ENCODE results near the gene RUBCNL. TPM values are rescaled to one million over a fixed set of nuclear protein-coding genes. Genes with fewer than 3 reads are reported as not detected.
A peak's percentile ranks its signal among the peaks of the same experiment; 100 is the strongest.

RUBCNL gene
- total and polyA plus RNA-seq, 4 donors: 0.36 to 4.2 (median 0.96) TPM

- H3K4me1 ChIP-seq (ENCODE audit: control insufficient read depth in 4 of 4, insufficient read depth in 4 of 4, low read length in 3 of 4): peaks cover 11 to 40% (median 27%) of the 10 kb centered on the region in 4 donors
- no peaks in the 10 kb centered on the region for H3K36me3 ChIP-seq (ENCODE audit: control insufficient read depth in 4 of 4, insufficient read depth in 3 of 4, low read depth in 1 of 4, low read length in 3 of 4)
- H3K27ac ChIP-seq (ENCODE audit: low read depth in 1 of 2, low read length in 2 of 2): peak overlapping the region; percentile 66 to 88
- 56% methylated on average over 3 of the region's 3 CpGs for WGBS
- no peaks in the 10 kb centered on the region for H3K9me3 ChIP-seq (ENCODE audit: control insufficient read depth in 4 of 4, low read length in 3 of 4)
- no peak for DNase-seq (ENCODE audit: low spot score)
- TF ChIP-seq RXRA (IDR thresholded peaks at IDR 0.05): peak; percentile 66 to 85
- no peak for TF ChIP-seq REST (IDR thresholded peaks at IDR 0.05)
- TF ChIP-seq GABPA (IDR thresholded peaks at IDR 0.05 in 1 of 2, conservative IDR thresholded peaks at IDR 0.05 in 1 of 2): peak in 1 of 2 donors; percentile 23
- TF ChIP-seq HNF4A (conservative IDR thresholded peaks at IDR 0.05): peak; percentile 43 to 68
- no peak for TF ChIP-seq NR2F2 (IDR thresholded peaks at IDR 0.05)
- TF ChIP-seq, protein P1, sequence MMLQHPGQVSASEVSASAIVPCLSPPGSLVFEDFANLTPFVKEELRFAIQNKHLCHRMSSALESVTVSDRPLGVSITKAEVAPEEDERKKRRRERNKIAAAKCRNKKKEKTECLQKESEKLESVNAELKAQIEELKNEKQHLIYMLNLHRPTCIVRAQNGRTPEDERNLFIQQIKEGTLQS (IDR thresholded peaks at IDR 0.05): peak; percentile 79
- TF ChIP-seq YY1 (IDR thresholded peaks at IDR 0.05): no peak
- no peak for TF ChIP-seq ZBTB33 (IDR thresholded peaks at IDR 0.05)
- no peak for TF ChIP-seq FOXA1 (IDR thresholded peaks at IDR 0.05)
- no peak for TF ChIP-seq RAD21 (IDR thresholded peaks at IDR 0.05)
- no peak for TF ChIP-seq CTCF (IDR thresholded peaks at IDR 0.05; ENCODE audit: low read depth, low read length, missing input control)
- TF ChIP-seq FOXA2 (IDR thresholded peaks at IDR 0.05): no peak
- TF ChIP-seq, protein P2, sequence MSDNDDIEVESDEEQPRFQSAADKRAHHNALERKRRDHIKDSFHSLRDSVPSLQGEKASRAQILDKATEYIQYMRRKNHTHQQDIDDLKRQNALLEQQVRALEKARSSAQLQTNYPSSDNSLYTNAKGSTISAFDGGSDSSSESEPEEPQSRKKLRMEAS (IDR thresholded peaks at IDR 0.05): no peak
- peak; percentile 32 for TF ChIP-seq HNF4G (IDR thresholded peaks at IDR 0.05)
- TF ChIP-seq SP1 (IDR thresholded peaks at IDR 0.05): peak; percentile 72
- TF ChIP-seq EGR1 (IDR thresholded peaks at IDR 0.05; ENCODE audit: low read depth in 2 of 2): no peak
- TF ChIP-seq TAF1 (conservative IDR thresholded peaks at IDR 0.05): no peak
- peak in 1 of 2 donors; percentile 80 for TF ChIP-seq JUND (IDR thresholded peaks at IDR 0.05)
- peak overlapping the region in 1 of 2 donors; percentile 54 for H3K9ac ChIP-seq (ENCODE audit: low read depth in 1 of 2, low read length in 2 of 2)
- H3K4me3 ChIP-seq (ENCODE audit: low read depth in 1 of 3, low read length in 3 of 3): no peak overlapping the region
- no peaks in the 10 kb centered on the region for H3K27me3 ChIP-seq (ENCODE audit: control insufficient read depth in 4 of 4, insufficient read depth in 4 of 4, low read length in 3 of 4)
Observed at GRCh38 chr13:46296115-46296822, 90.8 kb downstream of the RUBCNL start.

Data from liver (tissue), 9 donors.